Measurements from ENCODE around the gene NDUFB6. TPM values are rescaled to one million over a fixed set of nuclear protein-coding genes. Genes with fewer than 3 reads are reported as not detected.

The NDUFB6 gene
- total RNA-seq, 1 experiment from 2014 or later = 56.1 TPM

- H3K9me3 Mint-ChIP-seq (ENCODE audit: unreplicated experiment) = no peaks in the 10 kb centered on the region
- POLR2A ChIA-PET = interaction anchor here (1.6 kb wide), 1 partner anchor 13 kb away, joined by 5 read pairs; the partner anchor contains the start of gene TOPORS
- no peak for TF ChIP-seq CTCF (IDR thresholded peaks at IDR 0.05; ENCODE audit: unreplicated experiment)
- CTCF ChIA-PET = interaction anchor here (1.0 to 7.6 kb wide), 5 partner anchors 15 to 187 kb away, joined by 3 to 45 read pairs (median 9); partner anchors contain the start of gene RIGI
- no TSS peak for BruUV-seq (replicated peaks)
- intact Hi-C loops (cut with micrococcal nuclease) = no loop called here
- no peak overlapping the region for H3K4me3 Mint-ChIP-seq (ENCODE audit: unreplicated experiment)
- H3K27me3 Mint-ChIP-seq (ENCODE audit: insufficient read depth, unreplicated experiment) = no peaks in the 10 kb centered on the region
- peaks cover 6% of the 10 kb centered on the region for H3K4me1 Mint-ChIP-seq (ENCODE audit: insufficient read depth, unreplicated experiment)
- no peak overlapping the region for H3K27ac Mint-ChIP-seq (ENCODE audit: low read depth, unreplicated experiment)
- peaks cover 54% of the 10 kb centered on the region for H3K36me3 Mint-ChIP-seq (ENCODE audit: insufficient read depth, unreplicated experiment)
- no peak for DNase-seq (ENCODE audit: unreplicated experiment)
Observed at GRCh38 chr9:32565967-32566366, 7.0 kb downstream of the NDUFB6 start.

GRCh38 chr9:32558408-32558934 is 14.5 kb downstream of the NDUFB6 start:
- no peaks in the 10 kb centered on the region for H3K36me3 Mint-ChIP-seq (ENCODE audit: insufficient read depth, unreplicated experiment)
- no peak overlapping the region for H3K4me3 Mint-ChIP-seq (ENCODE audit: unreplicated experiment)
- no peak for DNase-seq (ENCODE audit: unreplicated experiment)
- intact Hi-C loops (cut with micrococcal nuclease) = no loop called here
- no peaks in the 10 kb centered on the region for H3K27me3 Mint-ChIP-seq (ENCODE audit: insufficient read depth, unreplicated experiment)
- TF ChIP-seq CTCF (IDR thresholded peaks at IDR 0.05; ENCODE audit: unreplicated experiment) = no peak
- ChIA-PET POLR2A (interaction anchor here (0.6 kb wide), 2 partner anchors 174 to 835 kb away, joined by 3 to 4 read pairs; partner anchors contain the start of gene ACO1), CTCF (interaction anchor here (0.9 to 1.1 kb wide), 2 partner anchors 15 to 25 kb away, joined by 3 to 6 read pairs; partner anchors contain the start of gene NDUFB6)
- no TSS peak for BruUV-seq (replicated peaks)
- peaks cover 8% of the 10 kb centered on the region for H3K4me1 Mint-ChIP-seq (ENCODE audit: insufficient read depth, unreplicated experiment)
- H3K9me3 Mint-ChIP-seq (ENCODE audit: unreplicated experiment) = no peaks in the 10 kb centered on the region
- no peak overlapping the region for H3K27ac Mint-ChIP-seq (ENCODE audit: low read depth, unreplicated experiment)

GRCh38 chr9:32554591-32554990 is 18.4 kb downstream of the NDUFB6 start:
- Mint-ChIP-seq H3K27ac (ENCODE audit: low read depth, unreplicated experiment) (no peak overlapping the region), H3K27me3 (ENCODE audit: insufficient read depth, unreplicated experiment) (no peaks in the 10 kb centered on the region), H3K36me3 (ENCODE audit: insufficient read depth, unreplicated experiment) (peaks cover 8% of the 10 kb centered on the region), H3K4me3 (ENCODE audit: unreplicated experiment) (no peak overlapping the region), H3K9me3 (ENCODE audit: unreplicated experiment) (no peaks in the 10 kb centered on the region), H3K4me1 (ENCODE audit: insufficient read depth, unreplicated experiment) (peaks cover 14% of the 10 kb centered on the region)
- no peak for TF ChIP-seq CTCF (IDR thresholded peaks at IDR 0.05; ENCODE audit: unreplicated experiment)
- no TSS peak for BruUV-seq (replicated peaks)
- intact Hi-C loops (cut with micrococcal nuclease) = no loop called here
- POLR2A ChIA-PET = interaction anchor here (0.5 to 2.9 kb wide), 6 partner anchors 18 to 472 kb away, joined by 4 to 15 read pairs (median 4); partner anchors contain the start of genes ACO1, NDUFB6 and RIGI
- CTCF ChIA-PET = interaction anchor here (0.6 to 1.7 kb wide), 4 partner anchors 15 to 1176 kb away, joined by 3 to 9 read pairs (median 4); no protein-coding TSS in a partner anchor
- no peak for DNase-seq (ENCODE audit: unreplicated experiment)

GRCh38 chr9:32554107-32554506 is 18.9 kb downstream of the NDUFB6 start:
- CTCF ChIA-PET = interaction anchor here (0.6 to 1.7 kb wide), 2 partner anchors 15 to 176 kb away, joined by 3 to 9 read pairs; no protein-coding TSS in a partner anchor
- Mint-ChIP-seq H3K36me3 (ENCODE audit: insufficient read depth, unreplicated experiment) (peaks cover 13% of the 10 kb centered on the region), H3K9me3 (ENCODE audit: unreplicated experiment) (no peaks in the 10 kb centered on the region), H3K4me1 (ENCODE audit: insufficient read depth, unreplicated experiment) (peaks cover 10% of the 10 kb centered on the region), H3K27ac (ENCODE audit: low read depth, unreplicated experiment) (no peak overlapping the region), H3K4me3 (ENCODE audit: unreplicated experiment) (no peak overlapping the region), H3K27me3 (ENCODE audit: insufficient read depth, unreplicated experiment) (no peaks in the 10 kb centered on the region)
- POLR2A ChIA-PET = interaction anchor here (0.5 to 2.9 kb wide), 6 partner anchors 19 to 472 kb away, joined by 4 to 15 read pairs (median 4); partner anchors contain the start of genes ACO1, NDUFB6 and RIGI
- DNase-seq (ENCODE audit: unreplicated experiment) = peak; percentile 9
- intact Hi-C loops (cut with micrococcal nuclease) = no loop called here
- no peak for TF ChIP-seq CTCF (IDR thresholded peaks at IDR 0.05; ENCODE audit: unreplicated experiment)
- BruUV-seq (replicated peaks) = no TSS peak
